ENCODE results near the gene ORM2.

DNA sequence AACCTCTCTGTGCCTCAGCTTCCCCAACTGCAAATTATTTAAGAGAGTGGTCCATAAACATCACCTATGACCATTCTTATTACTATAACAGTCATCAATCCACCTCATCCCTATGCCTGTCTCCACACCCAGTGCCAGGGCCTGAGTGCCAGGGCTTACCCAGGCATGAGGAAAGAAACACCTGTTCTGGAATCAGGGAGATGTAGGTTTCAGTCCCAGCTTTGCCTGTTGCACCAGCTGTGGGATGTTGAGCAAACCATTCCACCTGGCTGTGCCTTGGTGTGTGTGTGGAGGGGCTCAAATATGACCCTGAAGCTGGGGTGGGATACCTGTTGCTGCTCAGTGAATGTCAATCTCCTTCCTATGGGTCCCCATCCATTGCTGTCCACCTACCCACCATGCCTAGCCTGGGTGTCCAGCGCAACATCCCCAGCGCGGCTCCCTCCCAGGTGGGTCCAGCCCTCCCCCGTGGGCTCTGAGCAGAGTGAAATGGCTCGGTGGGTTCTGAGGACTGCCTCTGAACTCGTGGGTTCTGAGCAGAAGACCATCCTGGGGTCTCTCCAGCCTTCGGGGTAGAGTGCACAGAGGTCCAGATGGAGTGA is 41.8 kb downstream of the ORM2 start:
- TF ChIP-seq TAF1 (IDR thresholded peaks at IDR 0.05; ENCODE audit: borderline replicate concordance, insufficient read depth, low read length) (no peak), POLR2AphosphoS5 (IDR thresholded peaks at IDR 0.05; ENCODE audit: low read depth, low read length) (no peak)

Measured in PFSK-1 (cell line).